Astrocyte of the spinal cord (primary cell): Measurements from ENCODE around the gene SNX5.

Source experiments
- DNase-seq: peaks from one replicate; pipeline ENCODE4 v3.0.0; 2011; ENCODE audit warnings: low read depth, low spot score
- H3K4me3 ChIP-seq: 2 replicates; pipeline ENCODE4 v1.5.1; 2011; ENCODE audit warnings: low read depth, mild to moderate bottlenecking, low read length, moderate library complexity
- in situ Hi-C: cut with HindIII; loops from 2 replicates; pipeline ENCODE4 v1.10.0; 2017; ENCODE audit warnings: low sequenced_read_pairs
- TF ChIP-seq, protein P1 (sequence below): IDR thresholded peaks from 2 replicates; pipeline ENCODE4 v1.5.1; 2012; ENCODE audit warnings: low read depth, mild to moderate bottlenecking, low read length, inconsistent platforms

Gene SNX5

DNA sequence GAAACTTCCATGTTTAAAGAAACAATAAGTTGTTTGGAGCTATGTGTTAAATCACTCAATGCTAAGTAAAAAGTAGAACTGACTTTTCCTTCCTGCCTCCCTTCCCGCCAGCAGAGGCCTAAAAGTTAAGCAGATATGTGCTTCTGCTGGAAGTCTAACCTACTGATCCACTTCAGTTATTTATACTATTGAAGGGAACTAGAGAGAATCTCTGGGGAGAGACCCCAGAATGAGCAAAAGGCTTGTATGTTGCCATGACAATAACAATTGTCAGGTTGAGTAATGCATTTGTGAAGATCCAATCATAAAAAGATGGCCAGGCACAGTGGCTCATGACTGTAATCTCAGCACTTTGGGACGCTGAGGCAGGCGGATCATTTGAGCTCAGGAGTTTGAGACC lies 25.0 kb upstream of the SNX5 start:
- H3K4me3 ChIP-seq, result no peak overlapping the region
- DNase-seq, result no peak
- in situ Hi-C loops, result no loop called here
- TF ChIP-seq, protein P1, sequence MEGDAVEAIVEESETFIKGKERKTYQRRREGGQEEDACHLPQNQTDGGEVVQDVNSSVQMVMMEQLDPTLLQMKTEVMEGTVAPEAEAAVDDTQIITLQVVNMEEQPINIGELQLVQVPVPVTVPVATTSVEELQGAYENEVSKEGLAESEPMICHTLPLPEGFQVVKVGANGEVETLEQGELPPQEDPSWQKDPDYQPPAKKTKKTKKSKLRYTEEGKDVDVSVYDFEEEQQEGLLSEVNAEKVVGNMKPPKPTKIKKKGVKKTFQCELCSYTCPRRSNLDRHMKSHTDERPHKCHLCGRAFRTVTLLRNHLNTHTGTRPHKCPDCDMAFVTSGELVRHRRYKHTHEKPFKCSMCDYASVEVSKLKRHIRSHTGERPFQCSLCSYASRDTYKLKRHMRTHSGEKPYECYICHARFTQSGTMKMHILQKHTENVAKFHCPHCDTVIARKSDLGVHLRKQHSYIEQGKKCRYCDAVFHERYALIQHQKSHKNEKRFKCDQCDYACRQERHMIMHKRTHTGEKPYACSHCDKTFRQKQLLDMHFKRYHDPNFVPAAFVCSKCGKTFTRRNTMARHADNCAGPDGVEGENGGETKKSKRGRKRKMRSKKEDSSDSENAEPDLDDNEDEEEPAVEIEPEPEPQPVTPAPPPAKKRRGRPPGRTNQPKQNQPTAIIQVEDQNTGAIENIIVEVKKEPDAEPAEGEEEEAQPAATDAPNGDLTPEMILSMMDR, result no peak

DNA sequence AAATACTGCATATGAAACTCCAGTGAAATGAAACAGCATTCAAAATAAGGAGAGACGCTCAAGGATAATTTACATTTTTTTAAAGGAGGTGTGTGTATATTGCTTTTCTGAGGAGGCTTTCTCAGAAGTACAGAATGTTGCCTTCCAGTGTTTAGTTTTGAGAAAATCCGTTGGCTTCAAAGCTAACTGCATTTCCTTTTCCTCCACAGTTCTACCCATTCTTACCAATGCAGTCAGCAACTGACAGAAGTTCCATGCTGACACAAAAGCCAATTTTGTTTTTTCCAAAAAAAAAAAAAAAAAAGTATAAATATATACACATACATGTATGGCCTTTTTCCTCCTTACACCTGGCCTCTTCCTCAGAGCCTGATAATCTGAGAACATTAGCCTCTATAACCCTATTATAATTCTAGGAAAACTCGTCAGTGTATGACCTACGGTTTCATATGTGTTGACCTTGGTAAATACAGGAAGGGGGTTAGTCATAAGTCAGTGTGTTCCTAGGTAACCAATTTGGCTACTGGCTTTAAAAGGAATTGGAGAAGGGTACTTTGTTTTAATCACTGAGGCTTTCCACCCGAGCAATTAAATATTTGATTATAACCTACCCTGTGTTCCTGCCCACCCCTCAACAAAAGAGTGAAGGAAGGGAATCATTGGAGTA lies 24.4 kb upstream of the SNX5 start:
- no peak for DNase-seq
- TF ChIP-seq, protein P1, result no peak
- H3K4me3 ChIP-seq, result no peak overlapping the region
- in situ Hi-C loops, result no loop called here

DNA sequence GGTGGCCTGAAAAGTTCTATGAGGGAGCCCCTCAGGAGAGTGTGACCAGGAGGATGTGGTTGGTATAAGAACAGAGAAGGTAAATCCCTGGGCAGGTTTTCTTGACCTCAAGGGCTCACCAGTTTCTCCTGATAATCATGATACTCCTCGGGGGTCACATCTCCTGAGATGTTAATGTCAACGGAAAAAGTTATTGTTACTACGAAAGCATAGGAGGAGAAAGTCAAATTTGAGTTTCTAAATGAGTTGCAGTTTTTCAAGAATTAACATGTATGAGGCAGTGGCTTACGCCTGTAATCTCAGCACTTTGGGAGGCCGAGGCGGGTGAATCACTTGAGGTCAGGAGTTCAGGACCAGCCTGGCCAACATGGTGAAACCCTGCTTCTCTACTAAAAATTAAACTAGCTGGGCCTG lies 23.6 kb upstream of the SNX5 start:
- in situ Hi-C loops, result no loop called here
- DNase-seq, result no peak
- no peak overlapping the region for H3K4me3 ChIP-seq
- TF ChIP-seq, protein P1, result no peak

DNA sequence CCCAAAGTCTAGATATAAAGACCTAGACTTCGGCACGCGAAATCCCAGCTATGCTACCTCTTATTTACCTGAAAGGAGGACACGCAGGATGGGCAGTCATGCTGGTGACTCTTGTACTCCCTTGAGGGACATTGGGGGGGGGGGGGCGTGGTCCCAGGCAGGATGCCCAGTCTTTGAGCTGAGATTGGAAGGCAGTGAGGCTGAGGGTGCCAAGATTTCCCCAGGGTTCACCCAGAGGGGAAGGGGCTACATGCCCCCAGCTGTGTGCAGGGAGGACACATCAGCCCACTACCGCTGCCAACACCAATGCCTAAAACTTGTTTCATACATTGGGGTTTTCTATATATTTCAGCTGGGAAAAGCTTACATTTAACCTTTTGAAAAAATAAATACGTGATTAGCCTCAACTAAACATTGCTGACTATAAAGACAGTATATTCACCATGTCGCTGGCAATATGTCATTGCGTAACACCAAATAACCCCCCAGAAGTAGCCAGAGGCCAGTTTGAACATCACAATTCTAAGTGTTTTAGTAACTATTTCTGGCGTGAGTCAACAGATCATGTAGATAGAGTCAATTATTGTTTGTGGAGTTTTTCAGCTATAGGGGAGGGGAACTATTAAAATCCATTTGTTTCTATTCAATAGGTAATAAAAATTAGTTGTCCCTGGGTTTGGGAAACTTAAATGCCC lies 21.8 kb upstream of the SNX5 start:
- H3K4me3 ChIP-seq, result no peak overlapping the region
- in situ Hi-C loops, result no loop called here
- TF ChIP-seq, protein P1, result no peak
- no peak for DNase-seq

DNA sequence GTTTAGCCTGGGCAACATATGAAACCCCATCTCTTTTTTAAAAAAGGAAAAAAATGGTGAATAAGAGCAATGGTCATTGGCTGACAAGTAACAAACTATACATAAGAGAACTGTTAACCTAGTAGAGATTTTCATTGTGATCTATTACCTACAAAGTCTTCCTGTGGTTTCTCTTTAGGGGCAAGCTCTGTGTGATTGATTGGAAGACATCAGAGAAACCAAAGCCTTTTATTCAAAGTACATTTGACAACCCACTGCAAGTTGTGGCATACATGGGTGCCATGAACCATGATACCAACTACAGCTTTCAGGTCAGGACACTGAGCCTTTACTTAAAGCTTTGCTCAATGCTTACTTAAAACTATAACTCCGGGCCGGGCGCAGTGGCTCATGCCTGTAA lies 19.4 kb upstream of the SNX5 start:
- H3K4me3 ChIP-seq, result no peak overlapping the region
- no peak for DNase-seq
- in situ Hi-C loops, result no loop called here
- TF ChIP-seq, protein P1, result no peak

DNA sequence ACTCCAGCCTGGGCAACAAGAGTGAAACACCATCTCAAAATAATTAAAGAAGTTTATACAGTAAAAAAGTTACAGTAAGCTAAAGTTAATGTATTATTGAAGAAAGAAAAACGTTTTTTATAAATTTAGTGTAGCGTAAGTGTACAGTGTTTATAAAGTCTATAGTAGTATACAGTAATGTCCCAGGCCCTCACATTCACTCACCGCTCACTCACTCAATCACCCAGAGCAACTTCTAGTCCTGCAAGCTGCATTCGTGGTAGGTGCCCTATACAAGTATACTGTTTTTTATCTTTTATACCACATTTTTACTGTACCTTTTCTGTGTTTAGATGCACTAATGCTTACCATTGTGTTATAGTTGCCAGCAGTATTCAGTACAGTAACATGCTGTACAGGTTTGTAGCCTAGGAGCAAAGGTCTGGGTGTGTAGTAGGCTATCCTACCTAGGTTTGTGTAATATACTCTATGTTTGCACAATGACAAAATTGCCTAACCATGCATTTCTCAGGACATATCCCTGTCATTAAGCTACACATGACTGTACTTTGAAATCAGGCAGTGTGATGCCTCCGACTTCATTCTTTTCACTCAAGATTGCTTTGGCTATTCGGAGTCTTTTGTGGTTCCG lies 16.9 kb upstream of the SNX5 start:
- no peak overlapping the region for H3K4me3 ChIP-seq
- no peak for DNase-seq
- in situ Hi-C loops, result no loop called here
- TF ChIP-seq, protein P1, result no peak
